K562 (cell line): ENCODE measurements around the gene GALNT17. TPM values are rescaled to one million over a fixed set of nuclear protein-coding genes. Genes with fewer than 3 reads are reported as not detected.

Experiments used
- ATAC-seq: fragments of 200-7000 bp; cut with Tn5 transposase; 3 replicates; pipeline ENCODE4 v1.9.1; 2020; ENCODE audit warnings: moderate library complexity
- BruUV-seq: library from RNA; stranded (reverse); fragments of 400-500 nt; replicated peaks from 2 replicates; lab custom pipeline; 2021; lab: Mats Ljungman, UMichigan
- CTCF ChIA-PET: fragments of 300-600 bp; formaldehyde crosslinking; extraction: SDS; loops from one replicate; lab custom pipeline; 2021; ENCODE audit warnings: low intra/inter-chr PET ratio; lab: Yijun Ruan, JAX
- POLR2A ChIA-PET: fragments of 300-600, 350-650 bp; sonication (Branson Sonifier 250); formaldehyde crosslinking; extraction: SDS; loops from one replicate; lab custom pipeline; 2021; ENCODE audit warnings: antibody characterized with exemption, inconsistent platforms; lab: Yijun Ruan, JAX
- DNase-seq, 4 experiments: peaks; one replicate each; pipeline versions ENCODE4 v3.0.0 to v3.0.0-alpha.2; 2011 to 2018; ENCODE audit warnings: low spot score in 3 of 4, mixed read lengths in 3 of 4; ENCODE audit errors: extremely low read depth in 1 of 4
- FAIRE-seq: peaks from 2 replicates; lab custom pipeline; 2011; peaks lifted over from hg19 to GRCh38; lab: Jason Lieb, UNC
- H2AFZ ChIP-seq: 2 replicates; pipeline ENCODE4 v1.6.0; 2011; ENCODE audit warnings: low read depth, low read length, control low read depth, inconsistent platforms
- H3K27ac ChIP-seq: fragments of 200-600 bp; 3 replicates; pipeline ENCODE4 v1.8.0; 2011; ENCODE audit warnings: low read depth, mild to moderate bottlenecking, control low read depth, inconsistent platforms, low read length, moderate library complexity, mixed read lengths; ENCODE audit errors: extremely low read depth
- H3K27me3 ChIP-seq, 2 experiments: fragments of 300-600 bp in 1 of 2; 2 replicates in 1 of 2; 3 replicates in 1 of 2; pipeline versions ENCODE4 v1.6.0 to v1.8.0; 2011; ENCODE audit warnings: inconsistent platforms in 2 of 2, low read length in 2 of 2, mild to moderate bottlenecking in 1 of 2, mixed read lengths in 1 of 2, moderate library complexity in 1 of 2; ENCODE audit not compliant: control insufficient read depth in 2 of 2, insufficient read depth in 2 of 2
- H3K36me3 ChIP-seq: fragments of 300-600 bp; 3 replicates; pipeline ENCODE4 v1.8.0; 2011; ENCODE audit warnings: mild to moderate bottlenecking, low read length, inconsistent platforms; ENCODE audit not compliant: control insufficient read depth, insufficient read depth
- H3K4me1 ChIP-seq, 2 experiments: fragments of 200-600 bp in 1 of 2; replicated peaks in 1 of 2; 2 replicates in 1 of 2; 3 replicates in 1 of 2; pipeline versions ENCODE4 v1.5.1 to v1.8.0; 2011; ENCODE audit warnings: inconsistent platforms in 2 of 2, low read length in 2 of 2, mild to moderate bottlenecking in 1 of 2, mixed read lengths in 1 of 2, moderate library complexity in 1 of 2; ENCODE audit not compliant: control insufficient read depth in 2 of 2, insufficient read depth in 2 of 2
- H3K4me2 ChIP-seq: 2 replicates; pipeline ENCODE4 v1.6.1; 2011; ENCODE audit warnings: low read length, control low read depth, inconsistent platforms, mixed read lengths; ENCODE audit not compliant: insufficient read depth
- H3K4me3 ChIP-seq: fragments of 200-600 bp; sonication (generic), shearing (Covaris generic); 2 replicates; pipeline ENCODE4 v1.5.1; 2016; ENCODE audit warnings: control low read depth, inconsistent platforms
- H3K79me2 ChIP-seq: fragments of 200-600 bp; 3 replicates; pipeline ENCODE4 v1.8.0; 2011; ENCODE audit warnings: low read length, inconsistent platforms; ENCODE audit not compliant: control insufficient read depth, insufficient read depth
- H3K9ac ChIP-seq, 2 experiments: 2 replicates each; pipeline versions ENCODE4 v1.6.0 to v1.6.1; 2011; ENCODE audit warnings: low read depth in 2 of 2, low read length in 2 of 2, control low read depth in 1 of 2, inconsistent platforms in 1 of 2, mild to moderate bottlenecking in 1 of 2, mixed read lengths in 1 of 2; ENCODE audit not compliant: insufficient read depth in 1 of 2
- H3K9me1 ChIP-seq: one replicate; pipeline ENCODE4 v1.6.0; 2011; ENCODE audit warnings: inconsistent platforms, mild to moderate bottlenecking, low read length, moderate library complexity; ENCODE audit not compliant: control insufficient read depth, insufficient read depth
- H3K9me3 ChIP-seq: replicated peaks from 2 replicates; pipeline ENCODE4 v1.5.1; 2011; ENCODE audit warnings: low read depth, low read length, inconsistent platforms; ENCODE audit not compliant: control insufficient read depth, insufficient read depth
- H4K20me1 ChIP-seq: replicated peaks from 2 replicates; pipeline ENCODE4 v1.6.1; 2011; ENCODE audit warnings: low read length, inconsistent platforms, mixed read lengths; ENCODE audit not compliant: control insufficient read depth, insufficient read depth
- CLOCK ChIP-seq: fragments of 250-450 bp; sonication (Bioruptor Pico); IDR thresholded peaks from 2 replicates; pipeline ENCODE4 v1.4.0; 2020; ENCODE audit warnings: mild to moderate bottlenecking, moderate library complexity, borderline replicate concordance
- DNMT1 ChIP-seq: fragments of 450-650 bp; IDR thresholded peaks from 2 replicates; pipeline ENCODE4 v1.6.1; 2016; ENCODE audit warnings: antibody characterized with exemption, mild to moderate bottlenecking
- EP300 ChIP-seq: IDR thresholded peaks from 2 replicates; pipeline ENCODE4 v1.6.1; 2012; ENCODE audit warnings: low read length, improper control_type of control experiment
- IRF2 ChIP-seq: sonication (generic); formaldehyde crosslinking; IDR thresholded peaks from 2 replicates; pipeline ENCODE4 v1.8.1; 2022; ENCODE audit warnings: mild to moderate bottlenecking, missing genetic modification reagents
- MTA2 ChIP-seq: fragments of 450-650 bp; IDR thresholded peaks from 2 replicates; pipeline ENCODE4 v1.6.1; 2016; ENCODE audit warnings: low read depth
- NBN ChIP-seq: fragments of 450-650 bp; IDR thresholded peaks from 2 replicates; pipeline ENCODE4 v1.6.1; 2016; ENCODE audit warnings: low read depth, mild to moderate bottlenecking
- PHTF2 ChIP-seq: fragments of 250-450 bp; sonication (Bioruptor Pico); IDR thresholded peaks from 2 replicates; pipeline ENCODE4 v1.5.0; 2021; ENCODE audit warnings: mild to moderate bottlenecking
- PTTG1 ChIP-seq: fragments of 450-650 bp; IDR thresholded peaks from 2 replicates; pipeline ENCODE4 v1.6.1; 2016; ENCODE audit warnings: low read depth, mild to moderate bottlenecking, missing genetic modification characterization, missing compliant biosample characterization
- SIRT6 ChIP-seq: IDR thresholded peaks from one replicate; pipeline ENCODE4 v1.6.1; 2012; ENCODE audit warnings: low read depth, mild to moderate bottlenecking, control low read depth, inconsistent platforms, low read length, moderate library complexity
- SMAD3 ChIP-seq: fragments of 450-650 bp; formaldehyde crosslinking; conservative IDR thresholded peaks from 2 replicates; pipeline ENCODE4 v1.4.0; 2020; ENCODE audit warnings: mild to moderate bottlenecking
- TAF15 ChIP-seq: fragments of 200-400 bp; formaldehyde crosslinking; IDR thresholded peaks from 2 replicates; pipeline ENCODE4 v1.6.1; 2017; ENCODE audit warnings: mild to moderate bottlenecking, low read depth, low read length, moderate library complexity
- TSC22D4 ChIP-seq: fragments of 450-650 bp; IDR thresholded peaks from 2 replicates; pipeline ENCODE4 v1.6.1; 2016; ENCODE audit warnings: missing genetic modification characterization, missing biosample characterization, control low read depth
- WGBS: fragments of 100-300 bp; shearing (Covaris generic); methylation state at CpG from one replicate; pipeline ENCODE4 v1.1.6; 2016; ENCODE audit warnings: low coverage, mixed read lengths; ENCODE audit not compliant: insufficient coverage; ENCODE audit errors: missing lambda C conversion rate; 5-methylcytosine and 5-hydroxymethylcytosine counted together
- in situ Hi-C: fragments of 300-500 bp; cut with MboI; formaldehyde crosslinking; loops from 4 replicates; pipeline ENCODE4 v1.15.0; 2018; ENCODE audit warnings: inconsistent platforms, mixed read lengths
- intact Hi-C: fragments of 100-400 bp; cut with micrococcal nuclease; formaldehyde crosslinking; loops from 2 replicates; pipeline ENCODE4 v1.14.2; 2022
- polyA plus RNA-seq, 8 experiments: library from polyadenylated mRNA; depleted of rRNA in 4 of 8; stranded (reverse) in 5 of 8; unstranded in 3 of 8; fragments of >200 nt; fragmentation: Nextera tagmentation in 2 of 8; fragmentation: Illumina TruSeq in 1 of 8; extraction: Ambion mirVana in 2 of 8; extraction: Trizol in 1 of 8; gene quantifications; 2 replicates each; pipeline versions ENCODE4 v1.2.1 to v1.2.3, GENCODE V29; 2011 to 2014; ENCODE audit warnings: inconsistent platforms in 1 of 8, missing spikeins in 1 of 8
- total RNA-seq, 7 experiments: library from RNA; depleted of rRNA in 6 of 7; stranded (reverse); fragments of >200 nt in 6 of 7; fragmentation: Illumina TruSeq in 2 of 7; extraction: Trizol in 2 of 7; gene quantifications; 2 replicates each; pipeline versions ENCODE4 v1.2.1 to v1.2.3, GENCODE V29; 2011 to 2021; ENCODE audit warnings: low replicate concordance in 1 of 7
- TF ChIP-seq, protein P1 (sequence below): sonication (generic); formaldehyde crosslinking; IDR thresholded peaks from 2 replicates; pipeline ENCODE4 v1.8.1; 2023; ENCODE audit warnings: mild to moderate bottlenecking, missing genetic modification reagents

GALNT17 gene
- total and polyA plus RNA-seq, 9 of the 15 experiments (the other 6 are each of a cell fraction or from before 2014, with no cell fraction given), result not detected

DNA sequence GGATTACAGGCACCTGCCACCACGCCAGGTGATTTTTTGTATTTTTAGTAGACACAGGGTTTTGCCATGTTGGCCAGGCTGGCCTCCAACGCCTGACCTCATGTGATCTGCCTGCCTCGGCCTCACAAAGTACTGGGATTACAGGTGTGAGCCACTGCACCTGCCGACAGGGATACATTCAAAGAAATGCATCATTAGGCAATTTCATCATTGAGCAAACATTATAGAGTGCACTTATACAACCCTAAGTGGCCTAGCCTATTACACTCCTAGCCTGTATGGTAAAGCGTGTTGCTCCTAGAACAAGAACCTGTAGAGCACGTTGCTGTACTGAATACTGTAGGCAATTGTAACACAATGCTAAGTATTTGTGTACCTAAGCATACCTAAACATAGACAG, 350.3 kb downstream of the GALNT17 start:
- POLR2A ChIA-PET, result interaction anchor here (0.6 kb wide), 1 partner anchor 232 kb away, joined by 3 read pairs; no protein-coding TSS in a partner anchor
- FAIRE-seq (no peak), ATAC-seq (no peak), DNase-seq (no peak)
- H3K9me1 ChIP-seq, result no peaks in the 10 kb centered on the region
- CTCF ChIA-PET, result no interaction called here
- no peaks in the 10 kb centered on the region for H3K9me3 ChIP-seq
- no peaks in the 10 kb centered on the region for H3K4me1 ChIP-seq
- intact Hi-C loops (no loop called here), in situ Hi-C loops (no loop called here)
- H3K27ac ChIP-seq, result no peak overlapping the region
- peaks cover 2 to 6% of the 10 kb centered on the region in 2 experiments; a peak in 3 of 5 replicates for H3K27me3 ChIP-seq
- BruUV-seq, result no TSS peak
- H2AFZ ChIP-seq, result no peak overlapping the region
- no peak overlapping the region for H3K4me2 ChIP-seq
- H3K79me2 ChIP-seq, result no peaks in the 10 kb centered on the region
- H4K20me1 ChIP-seq, result no peaks in the 10 kb centered on the region
- no peak for TF ChIP-seq MTA2
- no peak for TF ChIP-seq SIRT6
- no peak for TF ChIP-seq NBN
- no peak for TF ChIP-seq EP300
- no peak for TF ChIP-seq IRF2
- no peak for TF ChIP-seq PHTF2
- TF ChIP-seq TAF15, result no peak
- TF ChIP-seq, protein P1, sequence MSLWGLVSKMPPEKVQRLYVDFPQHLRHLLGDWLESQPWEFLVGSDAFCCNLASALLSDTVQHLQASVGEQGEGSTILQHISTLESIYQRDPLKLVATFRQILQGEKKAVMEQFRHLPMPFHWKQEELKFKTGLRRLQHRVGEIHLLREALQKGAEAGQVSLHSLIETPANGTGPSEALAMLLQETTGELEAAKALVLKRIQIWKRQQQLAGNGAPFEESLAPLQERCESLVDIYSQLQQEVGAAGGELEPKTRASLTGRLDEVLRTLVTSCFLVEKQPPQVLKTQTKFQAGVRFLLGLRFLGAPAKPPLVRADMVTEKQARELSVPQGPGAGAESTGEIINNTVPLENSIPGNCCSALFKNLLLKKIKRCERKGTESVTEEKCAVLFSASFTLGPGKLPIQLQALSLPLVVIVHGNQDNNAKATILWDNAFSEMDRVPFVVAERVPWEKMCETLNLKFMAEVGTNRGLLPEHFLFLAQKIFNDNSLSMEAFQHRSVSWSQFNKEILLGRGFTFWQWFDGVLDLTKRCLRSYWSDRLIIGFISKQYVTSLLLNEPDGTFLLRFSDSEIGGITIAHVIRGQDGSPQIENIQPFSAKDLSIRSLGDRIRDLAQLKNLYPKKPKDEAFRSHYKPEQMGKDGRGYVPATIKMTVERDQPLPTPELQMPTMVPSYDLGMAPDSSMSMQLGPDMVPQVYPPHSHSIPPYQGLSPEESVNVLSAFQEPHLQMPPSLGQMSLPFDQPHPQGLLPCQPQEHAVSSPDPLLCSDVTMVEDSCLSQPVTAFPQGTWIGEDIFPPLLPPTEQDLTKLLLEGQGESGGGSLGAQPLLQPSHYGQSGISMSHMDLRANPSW (CRISPR knock-in tag), result no peak
- no peak for TF ChIP-seq TSC22D4 (tag)
- no peak for TF ChIP-seq CLOCK (CRISPR knock-in tag)
- TF ChIP-seq PTTG1 (tag), result no peak
- TF ChIP-seq SMAD3 (CRISPR knock-in tag), result no peak
- no peak for TF ChIP-seq DNMT1
- H3K4me3 ChIP-seq, result no peak overlapping the region
- 3% methylated on average over 6 of the region's 6 CpGs for WGBS
- no peak overlapping the region for H3K9ac ChIP-seq
- H3K36me3 ChIP-seq, result no peaks in the 10 kb centered on the region
